T-helper 1 cell treated with Interleukin-12 subunit alpha and Interleukin-12 subunit beta and Interleukin-4 antibody, amounts not matched to agents 30 ng/mL and 1 ng/mL, for 36 hours (primary cell): ENCODE measurements around the gene SCRN1. TPM values are rescaled to one million over a fixed set of nuclear protein-coding genes. Genes with fewer than 3 reads are reported as not detected.

ENCODE experiments used
- intact Hi-C: fragments of 100-400 bp; cut with micrococcal nuclease; formaldehyde crosslinking; loops from one replicate; pipeline ENCODE4 v1.15.1; 2024
- total RNA-seq: library from RNA; stranded (reverse); gene quantifications from 2 replicates; pipeline ENCODE4 v1.2.3, GENCODE V29; 2022

SCRN1 gene
- total RNA-seq, 1 donor from 2014 or later: 1.0 TPM

DNA sequence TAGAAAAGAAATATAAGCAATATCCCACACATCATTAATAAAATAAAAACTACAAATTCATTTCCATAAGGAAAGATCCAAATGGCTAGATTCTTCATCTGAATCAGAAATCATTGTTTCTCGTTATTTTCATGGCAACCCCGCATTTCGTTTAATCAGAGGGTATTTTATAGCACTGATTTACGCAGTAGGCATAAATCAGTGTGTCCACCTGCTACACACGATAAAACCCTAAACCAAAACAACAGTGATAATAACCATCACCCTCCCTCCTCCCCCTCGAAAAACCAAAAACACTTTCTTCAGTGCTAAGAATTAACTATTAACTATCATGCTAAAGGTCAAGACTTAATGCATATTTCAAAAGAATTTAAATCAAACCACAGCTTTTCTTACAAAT is 20.4 kb upstream of the SCRN1 start:
- intact Hi-C loops: no loop called here

GRCh38 chr7:30005464-30005863 is 15.9 kb upstream of the SCRN1 start:
- intact Hi-C loops: no loop called here

GRCh38 chr7:30003098-30003497 is 13.5 kb upstream of the SCRN1 start:
- intact Hi-C loops: no loop called here

DNA sequence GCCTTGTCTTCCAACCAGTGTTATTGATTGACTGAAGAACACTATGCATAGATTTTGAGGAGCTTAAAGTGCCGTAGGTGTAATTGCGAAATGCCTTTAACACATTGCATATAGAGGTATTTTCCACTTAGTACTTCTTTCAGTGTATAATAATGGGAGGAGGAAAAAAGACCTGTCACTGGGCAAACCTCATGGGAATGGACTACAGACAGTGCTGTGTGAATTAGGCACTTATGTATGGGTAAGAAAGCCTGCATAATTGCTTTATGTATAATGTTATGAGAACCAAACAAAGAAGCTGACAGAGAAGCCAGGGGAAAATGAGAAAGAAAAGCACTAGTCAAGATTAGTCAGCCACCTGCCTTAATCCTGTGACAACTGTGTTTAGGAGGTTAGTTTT is 12.4 kb upstream of the SCRN1 start:
- intact Hi-C loops: no loop called here

- intact Hi-C loops: no loop called here
Observed at GRCh38 chr7:29998489-29998888, 8.9 kb upstream of the SCRN1 start.

GRCh38 chr7:29996321-29996720 is 6.7 kb upstream of the SCRN1 start:
- intact Hi-C loops: no loop called here

DNA sequence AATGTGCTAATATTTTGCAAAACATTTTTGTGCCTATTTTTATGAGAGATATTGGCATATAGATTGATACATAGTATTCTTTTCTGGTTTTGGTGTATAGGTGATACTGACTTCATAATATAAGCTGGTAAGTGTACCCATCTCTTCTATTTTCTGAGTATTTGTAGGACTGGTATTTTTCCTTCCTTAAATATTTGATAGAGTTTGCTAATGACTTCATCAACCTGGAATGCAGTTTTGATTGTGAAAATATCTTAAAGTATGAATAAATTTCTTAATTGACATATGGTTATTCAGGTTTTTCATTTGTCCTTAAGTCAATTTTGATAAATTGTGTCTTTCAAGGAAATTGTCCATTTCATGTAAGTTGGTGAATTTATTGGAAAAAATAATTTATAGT is 6.1 kb upstream of the SCRN1 start:
- intact Hi-C loops: no loop called here

DNA sequence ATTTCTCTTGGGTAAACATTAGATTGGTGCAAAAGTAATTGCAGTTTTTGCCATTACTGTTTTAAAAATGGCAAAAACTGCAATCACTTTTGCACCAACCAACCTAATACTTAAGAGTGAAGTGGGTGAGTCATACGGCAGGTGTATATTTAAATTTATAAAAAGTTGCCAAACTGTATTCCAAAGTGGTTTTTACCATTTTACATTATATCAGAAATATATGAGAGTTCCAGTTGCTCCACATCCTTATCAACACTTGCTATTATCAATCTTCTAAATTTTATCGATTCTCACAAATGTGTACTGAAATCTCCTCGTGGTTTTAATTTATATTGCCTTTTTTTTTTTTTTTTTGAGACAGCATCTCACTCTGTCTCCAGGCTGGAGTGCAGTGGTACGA is 3.5 kb upstream of the SCRN1 start:
- intact Hi-C loops: no loop called here

GRCh38 chr7:29991937-29992336 is 2.3 kb upstream of the SCRN1 start:
- intact Hi-C loops: no loop called here

- intact Hi-C loops: no loop called here
Observed at GRCh38 chr7:29990931-29991330, 1.3 kb upstream of the SCRN1 start.

DNA sequence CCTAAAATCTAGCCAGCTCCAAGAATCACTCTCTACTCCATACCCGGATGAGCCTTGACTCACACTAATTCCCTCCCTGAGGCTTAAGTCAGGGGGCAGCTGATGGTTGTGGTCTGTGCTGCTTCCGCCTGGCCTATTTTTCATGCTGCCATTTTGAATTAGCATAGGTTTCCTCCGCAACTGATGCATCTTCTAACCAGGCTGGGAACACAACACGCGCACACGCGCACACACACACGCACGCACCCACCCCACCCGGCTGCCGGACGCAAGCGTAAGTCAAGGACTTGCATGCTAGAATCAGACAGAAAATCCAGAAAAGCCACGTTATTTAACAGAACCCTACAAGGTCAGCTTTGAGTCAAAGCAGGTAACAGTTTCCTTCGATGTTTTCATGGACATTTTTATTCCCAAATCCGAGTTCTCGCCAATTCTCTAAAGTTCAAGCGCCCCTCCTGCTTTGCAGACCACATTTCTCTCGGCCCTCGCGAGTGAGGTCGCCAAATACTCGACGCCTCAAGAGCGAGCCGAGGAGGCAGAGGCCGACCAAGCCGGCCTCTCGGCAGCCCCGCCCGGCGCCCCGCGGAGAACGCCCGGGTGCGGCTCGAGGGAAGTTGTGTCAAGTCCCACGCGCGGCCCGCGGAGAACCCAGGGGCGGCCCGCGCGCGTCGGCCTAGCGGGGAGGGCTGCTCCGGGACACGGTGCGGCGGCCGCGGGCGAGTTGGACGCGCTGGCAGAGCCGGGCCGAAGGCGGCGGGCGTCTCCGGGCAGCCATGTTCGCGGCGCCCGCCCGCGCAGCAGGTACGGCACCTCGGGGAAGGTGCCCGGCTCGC is 961 bp downstream of the SCRN1 start:
- intact Hi-C loops: loop anchor here (5.0 kb wide), 2 partner anchors 39 to 74 kb away; partner anchors contain the start of genes FKBP14 and PLEKHA8

DNA sequence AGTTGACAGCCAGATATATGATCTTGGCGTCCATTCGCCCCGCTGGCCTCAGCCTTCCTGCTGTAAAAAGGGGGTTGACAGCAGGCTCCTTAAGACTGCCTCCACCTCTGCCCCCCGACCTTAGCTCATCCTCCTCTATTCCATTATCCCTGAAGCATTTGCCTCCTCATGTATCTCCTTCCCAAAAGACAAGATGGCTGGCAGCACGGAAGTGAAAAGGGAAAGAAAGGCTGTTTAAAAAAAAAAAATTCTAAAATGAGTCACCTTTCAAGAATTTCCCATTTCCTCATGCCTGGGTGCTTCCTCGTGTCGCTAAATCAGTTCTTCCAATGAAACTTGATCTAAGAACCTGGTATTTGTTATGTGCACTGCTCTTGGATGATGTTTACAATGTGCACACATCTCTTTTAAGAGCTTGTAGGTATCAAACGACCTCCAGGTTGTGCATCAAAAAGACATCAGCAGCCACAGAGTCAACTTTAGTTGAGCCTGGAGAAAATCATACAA is 1.7 kb downstream of the SCRN1 start:
- intact Hi-C loops: loop anchor here (5.0 kb wide), 2 partner anchors 39 to 74 kb away; partner anchors contain the start of genes FKBP14 and PLEKHA8

DNA sequence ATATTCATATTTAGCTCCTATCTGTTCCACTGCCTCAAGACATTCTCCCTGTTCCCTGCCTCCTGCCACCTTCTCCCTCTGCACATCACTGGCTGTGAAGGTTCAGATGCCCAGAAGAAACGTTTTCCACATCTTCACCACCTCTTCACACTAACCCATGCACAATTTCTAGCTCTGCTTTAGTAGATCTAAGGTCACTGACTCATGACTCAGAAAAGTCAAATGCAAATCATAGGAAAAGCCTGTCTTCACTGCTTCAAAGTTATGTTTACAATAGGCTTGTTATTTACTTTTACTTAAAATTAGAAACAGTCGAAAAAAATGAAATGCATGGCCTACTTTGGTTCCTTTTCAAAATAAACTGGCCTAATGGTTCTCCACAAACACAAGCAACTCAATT is 2.5 kb downstream of the SCRN1 start:
- intact Hi-C loops: loop anchor here (5.0 kb wide), 2 partner anchors 40 to 75 kb away; partner anchors contain the start of genes FKBP14 and PLEKHA8

DNA sequence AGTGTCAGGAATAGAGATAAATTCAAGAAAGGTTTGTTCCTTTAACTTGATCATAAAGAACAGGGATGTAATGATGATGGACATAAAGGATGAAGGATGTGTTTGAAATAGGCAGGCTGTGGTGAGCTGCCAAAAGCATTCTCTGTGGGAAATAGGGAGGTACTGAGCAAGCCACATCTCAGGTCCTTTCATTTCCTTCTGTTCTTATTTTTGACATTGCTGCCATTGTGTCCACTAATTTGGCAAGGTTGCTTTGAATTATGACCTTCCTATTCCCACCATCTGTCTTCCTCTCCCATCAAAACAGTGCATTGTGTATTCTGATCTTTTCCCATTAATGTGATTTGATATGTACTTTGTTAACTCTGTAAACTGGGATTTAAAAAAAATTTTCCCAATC is 9.4 kb downstream of the SCRN1 start:
- intact Hi-C loops: no loop called here

DNA sequence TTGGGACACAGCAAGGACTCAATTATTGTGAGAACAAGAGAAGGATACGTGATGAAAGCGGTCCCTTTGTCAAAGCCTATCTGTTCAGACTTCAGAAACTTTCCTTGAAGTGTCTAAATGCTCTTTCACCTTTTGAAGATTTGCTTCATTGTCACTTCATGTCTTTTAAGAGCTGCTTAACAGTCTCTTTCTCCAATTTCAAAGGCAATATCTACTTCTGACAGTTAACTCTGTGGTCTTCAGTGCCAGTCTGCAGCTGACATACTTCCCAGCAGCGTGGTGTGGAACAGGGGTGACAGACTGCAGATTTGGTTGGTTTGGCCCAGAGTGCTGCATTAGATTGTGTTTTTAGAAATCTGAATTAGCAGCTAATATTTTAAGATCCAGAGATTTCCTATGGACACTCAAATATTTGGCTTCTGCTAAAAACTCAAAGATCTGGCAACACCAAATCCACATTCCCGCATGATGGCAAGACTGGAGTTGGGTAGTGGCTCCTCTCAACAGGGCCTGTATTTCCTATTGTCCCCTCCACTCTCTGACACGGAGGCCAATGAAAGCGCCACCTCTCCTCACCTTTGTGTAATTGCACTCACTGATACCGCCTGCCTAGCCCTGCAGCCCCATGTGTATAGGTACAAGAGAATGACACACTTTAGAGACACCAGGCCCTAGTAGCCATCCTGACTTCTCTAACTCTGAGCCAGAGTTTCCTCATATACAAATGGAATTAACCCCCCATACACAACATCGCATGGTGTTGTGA is 11.5 kb downstream of the SCRN1 start:
- intact Hi-C loops: no loop called here

DNA sequence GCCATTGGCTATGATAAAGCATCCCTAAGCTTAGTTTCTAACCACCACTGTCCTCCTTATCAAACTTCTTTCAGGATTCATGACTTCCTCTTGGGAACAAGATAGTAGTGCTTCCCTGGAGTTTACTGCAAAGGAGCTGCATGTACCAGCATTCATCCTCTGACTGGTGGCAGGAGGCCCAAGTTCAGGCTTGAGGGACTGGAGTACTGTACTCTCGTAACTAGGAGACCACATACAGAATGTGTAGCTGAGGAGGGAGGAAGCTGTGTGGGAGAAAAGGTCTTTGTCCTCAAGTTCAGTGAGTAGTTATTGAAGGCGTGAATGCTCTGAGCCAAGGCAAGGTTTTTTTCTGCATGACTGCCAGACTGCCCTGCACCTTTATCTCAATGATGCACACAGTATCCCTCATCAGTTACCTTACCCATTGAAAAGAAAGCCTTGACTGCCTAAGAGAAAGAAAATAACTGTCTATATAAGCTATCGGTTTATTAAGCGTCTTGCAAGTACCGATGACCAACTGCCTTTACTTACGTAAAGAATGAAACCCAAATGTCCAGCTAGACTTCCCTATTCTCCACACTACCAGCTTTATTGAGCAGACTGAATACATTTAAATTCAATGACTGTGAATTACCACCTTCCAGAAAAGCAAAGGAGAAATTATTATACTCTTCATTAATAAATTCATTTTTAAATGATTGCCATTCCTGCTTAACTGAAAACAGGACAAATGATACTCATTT is 12.8 kb downstream of the SCRN1 start:
- intact Hi-C loops: no loop called here

GRCh38 chr7:29976266-29976665 is 13.3 kb downstream of the SCRN1 start:
- intact Hi-C loops: no loop called here

- intact Hi-C loops: no loop called here
Observed at GRCh38 chr7:29975561-29975960, 14.0 kb downstream of the SCRN1 start.

DNA sequence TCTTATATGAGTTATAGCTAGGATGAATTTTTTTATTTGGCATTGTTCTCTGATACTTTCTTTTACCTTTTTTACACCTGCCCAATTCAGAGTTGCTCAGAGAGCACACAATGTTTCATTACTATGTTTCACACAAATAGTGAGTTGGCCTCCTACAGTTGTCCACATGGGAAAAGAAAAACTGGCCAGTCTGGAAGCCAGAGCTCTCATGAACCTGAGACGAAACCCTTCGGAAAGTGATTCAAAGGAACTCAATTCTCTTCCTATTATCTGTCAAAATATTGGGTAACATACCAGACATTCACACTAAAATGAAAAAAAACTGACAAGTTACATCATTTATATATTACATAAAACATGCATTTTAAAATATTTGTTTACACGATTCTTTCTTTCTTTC is 15.3 kb downstream of the SCRN1 start:
- intact Hi-C loops: no loop called here

DNA sequence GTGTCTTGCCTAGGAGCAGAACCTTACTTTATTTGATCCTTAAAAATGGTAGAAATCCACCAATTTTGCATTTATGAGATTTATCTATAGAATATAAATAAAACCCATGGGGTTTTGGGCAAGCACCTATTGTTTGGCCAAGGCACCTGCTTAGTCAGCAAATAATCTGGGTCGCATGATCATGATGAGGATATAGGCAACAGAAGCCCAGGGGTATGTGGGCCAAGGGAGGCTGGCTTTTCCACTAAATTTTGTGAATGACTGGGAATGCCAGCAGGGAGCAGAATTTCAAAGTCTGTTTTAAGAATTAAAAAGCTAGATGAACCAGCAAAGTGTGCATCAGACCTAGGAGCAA is 17.3 kb downstream of the SCRN1 start:
- intact Hi-C loops: no loop called here

- intact Hi-C loops: no loop called here
Observed at GRCh38 chr7:29971566-29972314, 17.9 kb downstream of the SCRN1 start.
